ENCODE measurements around the gene ACP4.

DNA sequence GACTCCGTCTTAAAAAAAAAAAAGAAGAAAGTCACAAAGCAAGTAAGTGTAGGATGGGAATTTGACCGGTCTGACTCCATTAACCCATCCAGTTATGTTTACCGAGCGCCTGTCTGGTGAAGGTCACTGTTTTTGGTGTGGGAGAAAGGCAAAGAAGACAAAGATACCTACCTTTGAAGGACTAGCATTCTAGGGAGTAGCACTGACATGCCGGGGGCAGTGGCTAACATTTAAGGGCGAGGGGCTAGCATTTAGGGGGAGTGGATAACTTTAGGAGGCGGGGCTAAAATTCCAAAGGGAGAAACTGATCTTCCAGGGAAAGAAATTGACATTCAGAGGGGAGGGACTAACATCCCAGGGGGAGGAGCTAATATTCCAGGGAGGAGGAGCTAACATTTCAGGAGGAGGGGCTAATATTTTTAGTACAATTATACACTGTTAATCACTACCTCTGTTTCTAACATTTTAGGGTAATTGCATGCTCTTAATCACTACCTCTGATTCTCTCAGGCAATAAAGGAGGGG lies 11.2 kb upstream of the ACP4 start:
- TF ChIP-seq, protein P1, sequence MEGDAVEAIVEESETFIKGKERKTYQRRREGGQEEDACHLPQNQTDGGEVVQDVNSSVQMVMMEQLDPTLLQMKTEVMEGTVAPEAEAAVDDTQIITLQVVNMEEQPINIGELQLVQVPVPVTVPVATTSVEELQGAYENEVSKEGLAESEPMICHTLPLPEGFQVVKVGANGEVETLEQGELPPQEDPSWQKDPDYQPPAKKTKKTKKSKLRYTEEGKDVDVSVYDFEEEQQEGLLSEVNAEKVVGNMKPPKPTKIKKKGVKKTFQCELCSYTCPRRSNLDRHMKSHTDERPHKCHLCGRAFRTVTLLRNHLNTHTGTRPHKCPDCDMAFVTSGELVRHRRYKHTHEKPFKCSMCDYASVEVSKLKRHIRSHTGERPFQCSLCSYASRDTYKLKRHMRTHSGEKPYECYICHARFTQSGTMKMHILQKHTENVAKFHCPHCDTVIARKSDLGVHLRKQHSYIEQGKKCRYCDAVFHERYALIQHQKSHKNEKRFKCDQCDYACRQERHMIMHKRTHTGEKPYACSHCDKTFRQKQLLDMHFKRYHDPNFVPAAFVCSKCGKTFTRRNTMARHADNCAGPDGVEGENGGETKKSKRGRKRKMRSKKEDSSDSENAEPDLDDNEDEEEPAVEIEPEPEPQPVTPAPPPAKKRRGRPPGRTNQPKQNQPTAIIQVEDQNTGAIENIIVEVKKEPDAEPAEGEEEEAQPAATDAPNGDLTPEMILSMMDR (conservative IDR thresholded peaks at IDR 0.05; ENCODE audit: low read depth in 2 of 2), result no peak
- TF ChIP-seq POLR2AphosphoS5 (IDR thresholded peaks at IDR 0.05; ENCODE audit: low read depth) (no peak), JUNB (IDR thresholded peaks at IDR 0.05; ENCODE audit: unreplicated experiment) (no peak), REST (IDR thresholded peaks at IDR 0.05; ENCODE audit: unreplicated experiment) (no peak), CREB1 (CRISPR knock-in tag; IDR thresholded peaks at IDR 0.05; ENCODE audit: low read depth) (no peak), EZH2 (IDR thresholded peaks at IDR 0.05; ENCODE audit: low read depth, unreplicated experiment) (no peak), EZH2phosphoT487 (IDR thresholded peaks at IDR 0.05; ENCODE audit: unreplicated experiment) (no peak), STAT1 (IDR thresholded peaks at IDR 0.05; ENCODE audit: unreplicated experiment) (no peak), ZNF462 (CRISPR knock-in tag; IDR thresholded peaks at IDR 0.05) (no peak)

Data from GM23338 (cell line).